ENCODE results near the gene FBXW8.

The FBXW8 gene

GRCh38 chr12:116955382-116956021 lies 44.8 kb downstream of the FBXW8 start:
- DNase-seq (ENCODE audit: low read depth in 2 of 2), result no peak

GRCh38 chr12:116958402-116959197 lies 47.9 kb downstream of the FBXW8 start:
- no peak for DNase-seq (ENCODE audit: low read depth in 2 of 2)

GRCh38 chr12:116959198-116959460 lies 48.4 kb downstream of the FBXW8 start:
- DNase-seq (ENCODE audit: low read depth in 2 of 2), result no peak

GRCh38 chr12:116959845-116960514 lies 49.2 kb downstream of the FBXW8 start:
- peak; percentile 51 to 53 for DNase-seq (ENCODE audit: low read depth in 2 of 2)

- no peak for DNase-seq (ENCODE audit: low read depth in 2 of 2)
Observed at GRCh38 chr12:116962197-116962596, 51.4 kb downstream of the FBXW8 start.

GRCh38 chr12:116962783-116963356 lies 52.1 kb downstream of the FBXW8 start:
- DNase-seq (ENCODE audit: low read depth in 2 of 2), result no peak

- DNase-seq (ENCODE audit: low read depth in 2 of 2), result no peak
Observed at GRCh38 chr12:116964054-116965050, 53.6 kb downstream of the FBXW8 start.

- no peak for DNase-seq (ENCODE audit: low read depth in 2 of 2)
Observed at GRCh38 chr12:116968986-116969385, 58.2 kb downstream of the FBXW8 start.

GRCh38 chr12:116969615-116970585 lies 59.1 kb downstream of the FBXW8 start:
- DNase-seq (ENCODE audit: low read depth in 2 of 2), result no peak

GRCh38 chr12:116971222-116971621 lies 60.5 kb downstream of the FBXW8 start:
- DNase-seq (ENCODE audit: low read depth in 2 of 2), result no peak

GRCh38 chr12:116975779-116976393 lies 65.1 kb downstream of the FBXW8 start:
- no peak for DNase-seq (ENCODE audit: low read depth in 2 of 2)

GRCh38 chr12:116977465-116978380 lies 67.0 kb downstream of the FBXW8 start:
- no peak for DNase-seq (ENCODE audit: low read depth in 2 of 2)

GRCh38 chr12:116978791-116979508 lies 68.2 kb downstream of the FBXW8 start:
- no peak for DNase-seq (ENCODE audit: low read depth in 2 of 2)

- no peak for DNase-seq (ENCODE audit: low read depth in 2 of 2)
Observed at GRCh38 chr12:116980083-116980482, 69.3 kb downstream of the FBXW8 start.

GRCh38 chr12:116982791-116983411 lies 72.2 kb downstream of the FBXW8 start:
- DNase-seq (ENCODE audit: low read depth in 2 of 2), result no peak

GRCh38 chr12:116984098-116984497 lies 73.3 kb downstream of the FBXW8 start:
- DNase-seq (ENCODE audit: low read depth in 2 of 2), result no peak

- no peak for DNase-seq (ENCODE audit: low read depth in 2 of 2)
Observed at GRCh38 chr12:116990329-116990728, 79.6 kb downstream of the FBXW8 start.
